ENCODE data around the gene NAA16. TPM values are rescaled to one million over a fixed set of nuclear protein-coding genes. Genes with fewer than 3 reads are reported as not detected.

The NAA16 gene
- total RNA-seq: 10 to 100 TPM; 15.5 to 33.5 (median 17.1) TPM

GRCh38 chr13:41310963-41311405 lies at the start of gene NAA16:
NAA16 (plus strand) TSS chr13:41311267; CDS start chr13:41311529, 262 bp downstream.
- 0% methylated on average over 8 to 9 of the region's 32 CpGs for WGBS, 2 donors (ENCODE audit: low coverage in 1 of 2)
- H3K36me3 ChIP-seq: no peaks in the 10 kb centered on the region
- TF ChIP-seq POLR2AphosphoS5 (IDR thresholded peaks at IDR 0.05): peak; percentile 81
- TF ChIP-seq POLR2A (IDR thresholded peaks at IDR 0.05): peak; percentile 44 to 64
- no peak for TF ChIP-seq EP300 (IDR thresholded peaks at IDR 0.05)

GRCh38 chr13:41263261-41263971 lies 47.7 kb upstream of the NAA16 start, which contains the start of gene MTRF1:
MTRF1 (minus strand) TSS chr13:41263576; CDS start chr13:41260907, 2,669 bp downstream.
- peak; percentile 94 for ATAC-seq
- H3K9me3 ChIP-seq: peaks cover 0 to 2% (median 0%) of the 10 kb centered on the region in 3 donors
- peak within 1 kb of the TSS; percentile 85 to 87 (median 85) for H3K27ac ChIP-seq
- no peaks in the 10 kb centered on the region for H3K27me3 ChIP-seq
- TF ChIP-seq EP300 (IDR thresholded peaks at IDR 0.05) (no peak), POLR2AphosphoS5 (IDR thresholded peaks at IDR 0.05) (peak; percentile 24), CTCF (IDR thresholded peaks at IDR 0.05) (no peak), POLR2A (IDR thresholded peaks at IDR 0.05) (peak in 1 of 2 donors; percentile 18)
- H3K36me3 ChIP-seq: peaks cover 0 to 22% of the 10 kb centered on the region in 2 donors
- peaks cover 0 to 9% (median 0%) of the 10 kb centered on the region in 3 donors for H3K4me1 ChIP-seq
- peak within 1 kb of the TSS; percentile 59 to 85 for H3K4me3 ChIP-seq
- WGBS, 2 donors (ENCODE audit: low coverage in 1 of 2): 0 to 1% methylated on average over 21 to 23 of the region's 32 CpGs

More at GRCh38 chr13:41310963-41311405, at the start of gene NAA16:
- peak within 1 kb of the TSS; percentile 72 to 94 for H3K4me3 ChIP-seq
- H3K27me3 ChIP-seq: no peaks in the 10 kb centered on the region
- H3K4me1 ChIP-seq: peaks cover 0 to 41% (median 7%) of the 10 kb centered on the region in 3 donors
- peak within 1 kb of the TSS; percentile 80 to 99 (median 94) for H3K27ac ChIP-seq
- peak; percentile 90 for ATAC-seq
- H3K9me3 ChIP-seq: no peaks in the 10 kb centered on the region

GRCh38 chr13:41267106-41267505 lies 44.0 kb upstream of the NAA16 start:
- TF ChIP-seq EP300 (IDR thresholded peaks at IDR 0.05) (no peak), POLR2A (IDR thresholded peaks at IDR 0.05) (no peak), POLR2AphosphoS5 (IDR thresholded peaks at IDR 0.05) (no peak), CTCF (IDR thresholded peaks at IDR 0.05) (no peak)
- Histone ChIP-seq H3K9me3 (peaks cover 0 to 5% (median 0%) of the 10 kb centered on the region in 3 donors), H3K27me3 (no peaks in the 10 kb centered on the region), H3K4me3 (no peak overlapping the region), H3K27ac (no peak overlapping the region), H3K4me1 (peaks cover 0 to 9% (median 0%) of the 10 kb centered on the region in 3 donors), H3K36me3 (no peaks in the 10 kb centered on the region)
- ATAC-seq: no peak

GRCh38 chr13:41268764-41269163 lies 42.3 kb upstream of the NAA16 start:
- peaks cover 0 to 5% (median 0%) of the 10 kb centered on the region in 3 donors for H3K9me3 ChIP-seq
- H3K36me3 ChIP-seq: no peaks in the 10 kb centered on the region
- no peak overlapping the region for H3K27ac ChIP-seq
- H3K27me3 ChIP-seq: no peaks in the 10 kb centered on the region
- no peak for TF ChIP-seq POLR2AphosphoS5 (IDR thresholded peaks at IDR 0.05)
- no peak for TF ChIP-seq EP300 (IDR thresholded peaks at IDR 0.05)
- TF ChIP-seq CTCF (IDR thresholded peaks at IDR 0.05): no peak
- ATAC-seq: no peak
- 0 to 5% methylated on average over 1 of the region's 1 CpG for WGBS, 2 donors (ENCODE audit: low coverage in 1 of 2)
- H3K4me3 ChIP-seq: no peak overlapping the region
- no peaks in the 10 kb centered on the region for H3K4me1 ChIP-seq

- H3K4me3 ChIP-seq: no peak overlapping the region
- 77 to 86% methylated on average over 4 to 6 of the region's 6 CpGs for WGBS, 2 donors (ENCODE audit: low coverage in 1 of 2)
- H3K27me3 ChIP-seq: no peaks in the 10 kb centered on the region
- H3K36me3 ChIP-seq: no peaks in the 10 kb centered on the region
- H3K27ac ChIP-seq: no peak overlapping the region
- no peak for ATAC-seq
- no peaks in the 10 kb centered on the region for H3K4me1 ChIP-seq
- no peak for TF ChIP-seq CTCF (IDR thresholded peaks at IDR 0.05)
- no peak for TF ChIP-seq POLR2A (IDR thresholded peaks at IDR 0.05)
- TF ChIP-seq POLR2AphosphoS5 (IDR thresholded peaks at IDR 0.05): no peak
- no peak for TF ChIP-seq EP300 (IDR thresholded peaks at IDR 0.05)
- peaks cover 0 to 5% (median 0%) of the 10 kb centered on the region in 3 donors for H3K9me3 ChIP-seq
Measured at GRCh38 chr13:41271456-41272285, 39.4 kb upstream of the NAA16 start.

Data from gastroesophageal sphincter (tissue), 4 donors.